ENCODE data around the gene CRB1.

- TF ChIP-seq CTCF (IDR thresholded peaks at IDR 0.05; ENCODE audit: control extremely low read depth in 1 of 3, insufficient read depth in 1 of 3, low read depth in 1 of 3, low read length in 3 of 3) (no peak), CHD1 (IDR thresholded peaks at IDR 0.05; ENCODE audit: low read depth, low read length) (no peak), EGR1 (IDR thresholded peaks at IDR 0.05; ENCODE audit: borderline replicate concordance, low read depth, low read length) (no peak), SIRT6 (IDR thresholded peaks at IDR 0.05; ENCODE audit: low read length) (no peak), ZNF274 (IDR thresholded peaks at IDR 0.05; ENCODE audit: borderline replicate concordance, extremely low read depth, low read length) (no peak), NRF1 (IDR thresholded peaks at IDR 0.05; ENCODE audit: low read depth, low read length) (no peak), TAF1 (IDR thresholded peaks at IDR 0.05; ENCODE audit: low read depth, low read length) (no peak), CHD2 (IDR thresholded peaks at IDR 0.05; ENCODE audit: low read length) (no peak), MAFK (IDR thresholded peaks at IDR 0.05; ENCODE audit: low read depth, low read length) (no peak), CEBPB (IDR thresholded peaks at IDR 0.05; ENCODE audit: low read depth, low read length) (peak; percentile 54; the same call in 1 of the 2 replicates), FOSL1 (IDR thresholded peaks at IDR 0.05; ENCODE audit: insufficient read depth, low read depth, low read length) (no peak), GABPA (IDR thresholded peaks at IDR 0.05; ENCODE audit: borderline replicate concordance, insufficient read depth, low read length) (no peak), POLR2AphosphoS5 (IDR thresholded peaks at IDR 0.05; ENCODE audit: low read depth, low read length) (no peak)
Measured at GRCh38 chr1:197464044-197464443, 196.0 kb downstream of the CRB1 start.
